ENCODE data around the gene BCKDK. TPM values are rescaled to one million over a fixed set of nuclear protein-coding genes. Genes with fewer than 3 reads are reported as not detected.
A peak's percentile ranks its signal among the peaks of the same experiment; 100 is the strongest.

The BCKDK gene
- total and polyA plus RNA-seq, 2 of the 13 experiments (the other 11 are each of a cell fraction or from before 2014, with no cell fraction given) = 24.9 to 42.6 TPM

DNA sequence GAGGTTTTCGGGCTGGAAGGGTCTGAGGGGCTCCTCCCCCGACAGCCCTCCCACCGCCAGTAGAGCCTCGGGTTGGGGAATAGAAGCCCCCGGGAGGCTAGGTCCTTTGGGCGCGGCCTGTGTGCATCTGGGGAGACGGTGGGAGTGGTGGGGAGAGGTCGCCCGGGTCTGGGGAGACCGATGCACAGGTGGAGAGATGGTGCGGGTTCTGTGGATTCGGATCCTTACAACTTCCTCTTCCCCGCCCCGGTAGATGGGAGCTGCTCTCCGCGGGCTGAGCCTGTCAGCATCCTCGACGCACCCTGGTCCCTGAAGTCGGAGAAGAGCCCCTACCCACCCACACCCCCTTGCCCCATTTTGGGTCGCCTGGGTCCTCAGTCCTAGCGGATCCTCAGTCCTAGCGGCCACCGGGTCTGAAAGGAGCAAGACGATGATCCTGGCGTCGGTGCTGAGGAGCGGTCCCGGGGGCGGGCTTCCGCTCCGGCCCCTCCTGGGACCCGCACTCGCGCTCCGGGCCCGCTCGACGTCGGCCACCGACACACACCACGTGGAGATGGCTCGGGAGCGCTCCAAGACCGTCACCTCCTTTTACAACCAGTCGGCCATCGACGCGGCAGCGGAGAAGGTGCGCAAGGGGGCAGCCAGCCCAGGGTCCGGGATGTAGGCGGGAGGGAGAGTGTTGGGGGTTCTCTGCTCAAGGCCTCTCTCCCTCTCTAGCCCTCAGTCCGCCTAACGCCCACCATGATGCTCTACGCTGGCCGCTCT, 790 bp downstream of the BCKDK start (continued):
- TF ChIP-seq, protein P1, sequence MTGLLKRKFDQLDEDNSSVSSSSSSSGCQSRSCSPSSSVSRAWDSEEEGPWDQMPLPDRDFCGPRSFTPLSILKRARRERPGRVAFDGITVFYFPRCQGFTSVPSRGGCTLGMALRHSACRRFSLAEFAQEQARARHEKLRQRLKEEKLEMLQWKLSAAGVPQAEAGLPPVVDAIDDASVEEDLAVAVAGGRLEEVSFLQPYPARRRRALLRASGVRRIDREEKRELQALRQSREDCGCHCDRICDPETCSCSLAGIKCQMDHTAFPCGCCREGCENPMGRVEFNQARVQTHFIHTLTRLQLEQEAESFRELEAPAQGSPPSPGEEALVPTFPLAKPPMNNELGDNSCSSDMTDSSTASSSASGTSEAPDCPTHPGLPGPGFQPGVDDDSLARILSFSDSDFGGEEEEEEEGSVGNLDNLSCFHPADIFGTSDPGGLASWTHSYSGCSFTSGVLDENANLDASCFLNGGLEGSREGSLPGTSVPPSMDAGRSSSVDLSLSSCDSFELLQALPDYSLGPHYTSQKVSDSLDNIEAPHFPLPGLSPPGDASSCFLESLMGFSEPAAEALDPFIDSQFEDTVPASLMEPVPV (CRISPR knock-in tag; IDR thresholded peaks at IDR 0.05) = no peak
- TF ChIP-seq ZNF83 (CRISPR knock-in tag; IDR thresholded peaks at IDR 0.05; ENCODE audit: borderline replicate concordance) (peak; percentile 8; the same call in 1 of the 2 replicates), HMG20A (CRISPR knock-in tag; IDR thresholded peaks at IDR 0.05; ENCODE audit: borderline replicate concordance) (no peak), RELA (CRISPR knock-in tag; IDR thresholded peaks at IDR 0.05) (no peak), THYN1 (CRISPR knock-in tag; IDR thresholded peaks at IDR 0.05; ENCODE audit: borderline replicate concordance, low read depth) (no peak), MED1 (CRISPR knock-in tag; IDR thresholded peaks at IDR 0.05) (no peak), AGO2 (optimal IDR thresholded peaks at IDR 0.05; ENCODE audit: low read depth, low read length) (peak; percentile 29), ZNF713 (CRISPR knock-in tag; IDR thresholded peaks at IDR 0.05) (no peak), ZNF33A (CRISPR knock-in tag; IDR thresholded peaks at IDR 0.05; ENCODE audit: borderline replicate concordance) (0 out of 2 replicates have a peak, but pooled peaks have one; percentile 61), EP300 (IDR thresholded peaks at IDR 0.05; ENCODE audit: low read depth in 2 of 2, low read length in 2 of 2) (no peak), EP300 (CRISPR knock-in tag; IDR thresholded peaks at IDR 0.05; ENCODE audit: borderline replicate concordance) (0 out of 2 replicates have a peak, but pooled peaks have one; percentile 11), ZNF124 (CRISPR knock-in tag; IDR thresholded peaks at IDR 0.05) (no peak), HMG20B (CRISPR knock-in tag; conservative IDR thresholded peaks at IDR 0.05) (no peak), ZBTB38 (CRISPR knock-in tag; IDR thresholded peaks at IDR 0.05) (peak; percentile 97)
- TF ChIP-seq, protein P2, sequence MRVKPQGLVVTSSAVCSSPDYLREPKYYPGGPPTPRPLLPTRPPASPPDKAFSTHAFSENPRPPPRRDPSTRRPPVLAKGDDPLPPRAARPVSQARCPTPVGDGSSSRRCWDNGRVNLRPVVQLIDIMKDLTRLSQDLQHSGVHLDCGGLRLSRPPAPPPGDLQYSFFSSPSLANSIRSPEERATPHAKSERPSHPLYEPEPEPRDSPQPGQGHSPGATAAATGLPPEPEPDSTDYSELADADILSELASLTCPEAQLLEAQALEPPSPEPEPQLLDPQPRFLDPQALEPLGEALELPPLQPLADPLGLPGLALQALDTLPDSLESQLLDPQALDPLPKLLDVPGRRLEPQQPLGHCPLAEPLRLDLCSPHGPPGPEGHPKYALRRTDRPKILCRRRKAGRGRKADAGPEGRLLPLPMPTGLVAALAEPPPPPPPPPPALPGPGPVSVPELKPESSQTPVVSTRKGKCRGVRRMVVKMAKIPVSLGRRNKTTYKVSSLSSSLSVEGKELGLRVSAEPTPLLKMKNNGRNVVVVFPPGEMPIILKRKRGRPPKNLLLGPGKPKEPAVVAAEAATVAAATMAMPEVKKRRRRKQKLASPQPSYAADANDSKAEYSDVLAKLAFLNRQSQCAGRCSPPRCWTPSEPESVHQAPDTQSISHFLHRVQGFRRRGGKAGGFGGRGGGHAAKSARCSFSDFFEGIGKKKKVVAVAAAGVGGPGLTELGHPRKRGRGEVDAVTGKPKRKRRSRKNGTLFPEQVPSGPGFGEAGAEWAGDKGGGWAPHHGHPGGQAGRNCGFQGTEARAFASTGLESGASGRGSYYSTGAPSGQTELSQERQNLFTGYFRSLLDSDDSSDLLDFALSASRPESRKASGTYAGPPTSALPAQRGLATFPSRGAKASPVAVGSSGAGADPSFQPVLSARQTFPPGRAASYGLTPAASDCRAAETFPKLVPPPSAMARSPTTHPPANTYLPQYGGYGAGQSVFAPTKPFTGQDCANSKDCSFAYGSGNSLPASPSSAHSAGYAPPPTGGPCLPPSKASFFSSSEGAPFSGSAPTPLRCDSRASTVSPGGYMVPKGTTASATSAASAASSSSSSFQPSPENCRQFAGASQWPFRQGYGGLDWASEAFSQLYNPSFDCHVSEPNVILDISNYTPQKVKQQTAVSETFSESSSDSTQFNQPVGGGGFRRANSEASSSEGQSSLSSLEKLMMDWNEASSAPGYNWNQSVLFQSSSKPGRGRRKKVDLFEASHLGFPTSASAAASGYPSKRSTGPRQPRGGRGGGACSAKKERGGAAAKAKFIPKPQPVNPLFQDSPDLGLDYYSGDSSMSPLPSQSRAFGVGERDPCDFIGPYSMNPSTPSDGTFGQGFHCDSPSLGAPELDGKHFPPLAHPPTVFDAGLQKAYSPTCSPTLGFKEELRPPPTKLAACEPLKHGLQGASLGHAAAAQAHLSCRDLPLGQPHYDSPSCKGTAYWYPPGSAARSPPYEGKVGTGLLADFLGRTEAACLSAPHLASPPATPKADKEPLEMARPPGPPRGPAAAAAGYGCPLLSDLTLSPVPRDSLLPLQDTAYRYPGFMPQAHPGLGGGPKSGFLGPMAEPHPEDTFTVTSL (CRISPR knock-in tag; IDR thresholded peaks at IDR 0.05; ENCODE audit: borderline replicate concordance) = 0 out of 2 replicates have a peak, but pooled peaks have one; percentile 4
- TF ChIP-seq, protein P3, sequence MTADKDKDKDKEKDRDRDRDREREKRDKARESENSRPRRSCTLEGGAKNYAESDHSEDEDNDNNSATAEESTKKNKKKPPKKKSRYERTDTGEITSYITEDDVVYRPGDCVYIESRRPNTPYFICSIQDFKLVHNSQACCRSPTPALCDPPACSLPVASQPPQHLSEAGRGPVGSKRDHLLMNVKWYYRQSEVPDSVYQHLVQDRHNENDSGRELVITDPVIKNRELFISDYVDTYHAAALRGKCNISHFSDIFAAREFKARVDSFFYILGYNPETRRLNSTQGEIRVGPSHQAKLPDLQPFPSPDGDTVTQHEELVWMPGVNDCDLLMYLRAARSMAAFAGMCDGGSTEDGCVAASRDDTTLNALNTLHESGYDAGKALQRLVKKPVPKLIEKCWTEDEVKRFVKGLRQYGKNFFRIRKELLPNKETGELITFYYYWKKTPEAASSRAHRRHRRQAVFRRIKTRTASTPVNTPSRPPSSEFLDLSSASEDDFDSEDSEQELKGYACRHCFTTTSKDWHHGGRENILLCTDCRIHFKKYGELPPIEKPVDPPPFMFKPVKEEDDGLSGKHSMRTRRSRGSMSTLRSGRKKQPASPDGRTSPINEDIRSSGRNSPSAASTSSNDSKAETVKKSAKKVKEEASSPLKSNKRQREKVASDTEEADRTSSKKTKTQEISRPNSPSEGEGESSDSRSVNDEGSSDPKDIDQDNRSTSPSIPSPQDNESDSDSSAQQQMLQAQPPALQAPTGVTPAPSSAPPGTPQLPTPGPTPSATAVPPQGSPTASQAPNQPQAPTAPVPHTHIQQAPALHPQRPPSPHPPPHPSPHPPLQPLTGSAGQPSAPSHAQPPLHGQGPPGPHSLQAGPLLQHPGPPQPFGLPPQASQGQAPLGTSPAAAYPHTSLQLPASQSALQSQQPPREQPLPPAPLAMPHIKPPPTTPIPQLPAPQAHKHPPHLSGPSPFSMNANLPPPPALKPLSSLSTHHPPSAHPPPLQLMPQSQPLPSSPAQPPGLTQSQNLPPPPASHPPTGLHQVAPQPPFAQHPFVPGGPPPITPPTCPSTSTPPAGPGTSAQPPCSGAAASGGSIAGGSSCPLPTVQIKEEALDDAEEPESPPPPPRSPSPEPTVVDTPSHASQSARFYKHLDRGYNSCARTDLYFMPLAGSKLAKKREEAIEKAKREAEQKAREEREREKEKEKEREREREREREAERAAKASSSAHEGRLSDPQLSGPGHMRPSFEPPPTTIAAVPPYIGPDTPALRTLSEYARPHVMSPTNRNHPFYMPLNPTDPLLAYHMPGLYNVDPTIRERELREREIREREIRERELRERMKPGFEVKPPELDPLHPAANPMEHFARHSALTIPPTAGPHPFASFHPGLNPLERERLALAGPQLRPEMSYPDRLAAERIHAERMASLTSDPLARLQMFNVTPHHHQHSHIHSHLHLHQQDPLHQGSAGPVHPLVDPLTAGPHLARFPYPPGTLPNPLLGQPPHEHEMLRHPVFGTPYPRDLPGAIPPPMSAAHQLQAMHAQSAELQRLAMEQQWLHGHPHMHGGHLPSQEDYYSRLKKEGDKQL (CRISPR knock-in tag; IDR thresholded peaks at IDR 0.05; ENCODE audit: low read depth) = no peak
